Neural cell (in vitro differentiated cells): ENCODE measurements around the gene TULP4. TPM values are rescaled to one million over a fixed set of nuclear protein-coding genes. Genes with fewer than 3 reads are reported as not detected.

ENCODE experiments used
- H2AFZ ChIP-seq: fragments of 200-600, 300-800 bp; sonication (generic), shearing (Covaris generic); 2 replicates; pipeline ENCODE4 v1.6.0; 2014; ENCODE audit warnings: low read depth, mild to moderate bottlenecking, antibody characterized with exemption, low read length, moderate library complexity
- H3F3A ChIP-seq: fragments of 200-600 bp; shearing (Covaris generic); 2 replicates; pipeline ENCODE4 v1.6.1; 2016; ENCODE audit warnings: mild to moderate bottlenecking, moderate library complexity, mixed read lengths, antibody characterized with exemption, low read length; ENCODE audit not compliant: insufficient read depth, poor library complexity, severe bottlenecking
- H3K27ac ChIP-seq: fragments of 200-600, 300-800 bp; sonication (generic), shearing (Covaris generic); 2 replicates; pipeline ENCODE4 v1.5.1; 2014; ENCODE audit warnings: mild to moderate bottlenecking, low read length, moderate library complexity
- H3K27me3 ChIP-seq: fragments of 300-800, 200-600 bp; sonication (generic), shearing (Covaris generic); 2 replicates; pipeline ENCODE4 v1.6.0; 2014; ENCODE audit warnings: mild to moderate bottlenecking, low read depth, low read length, moderate library complexity; ENCODE audit not compliant: insufficient read depth
- H3K36me3 ChIP-seq: fragments of 300-800, 200-600 bp; sonication (generic), shearing (Covaris generic); 2 replicates; pipeline ENCODE4 v1.5.1; 2014; ENCODE audit warnings: mild to moderate bottlenecking, antibody characterized with exemption, low read length, moderate library complexity; ENCODE audit not compliant: insufficient read depth
- H3K4me2 ChIP-seq: fragments of 300-800, 200-600 bp; sonication (generic), shearing (Covaris generic); 2 replicates; pipeline ENCODE4 v1.6.0; 2014; ENCODE audit warnings: mild to moderate bottlenecking, low read length
- H3K4me3 ChIP-seq: fragments of 300-800, 200-600 bp; sonication (generic), shearing (Covaris generic); 2 replicates; pipeline ENCODE4 v1.5.1; 2014; ENCODE audit warnings: mild to moderate bottlenecking, low read length, moderate library complexity
- H3K79me2 ChIP-seq: fragments of 200-600 bp; shearing (Covaris generic); replicated peaks from 2 replicates; pipeline ENCODE4 v1.6.0; 2014; ENCODE audit warnings: mild to moderate bottlenecking, low read length, moderate library complexity; ENCODE audit not compliant: insufficient read depth
- H3K9ac ChIP-seq: fragments of 300-800, 200-600 bp; sonication (generic), shearing (Covaris generic); 2 replicates; pipeline ENCODE4 v1.6.1; 2016; ENCODE audit warnings: mild to moderate bottlenecking, low read length, mixed read lengths
- H3K9me2 ChIP-seq: fragments of 200-600 bp; shearing (Covaris generic); 2 replicates; pipeline ENCODE4 v1.6.1; 2016; ENCODE audit warnings: mild to moderate bottlenecking, low read length, mixed read lengths; ENCODE audit not compliant: insufficient read depth
- H3K9me3 ChIP-seq: fragments of 200-600, 300-800 bp; sonication (generic), shearing (Covaris generic); 2 replicates; pipeline ENCODE4 v1.6.1; 2016; ENCODE audit warnings: mild to moderate bottlenecking, mixed run types, low read length, moderate library complexity, mixed read lengths
- H4K20me1 ChIP-seq: fragments of 200-600 bp; shearing (Covaris generic); 2 replicates; pipeline ENCODE4 v1.6.1; 2016; ENCODE audit warnings: mild to moderate bottlenecking, mixed run types; ENCODE audit not compliant: insufficient read depth
- CTCF ChIP-seq: fragments of 450-650 bp; IDR thresholded peaks from 2 replicates; pipeline ENCODE4 v1.5.1; 2014; ENCODE audit warnings: antibody characterized with exemption, mild to moderate bottlenecking, moderate library complexity; ENCODE audit not compliant: poor library complexity, severe bottlenecking
- EP300 ChIP-seq: fragments of 450-650 bp; conservative IDR thresholded peaks from 2 replicates; pipeline ENCODE4 v1.6.1; 2014; ENCODE audit warnings: antibody characterized with exemption, mild to moderate bottlenecking, moderate library complexity; ENCODE audit not compliant: poor library complexity, severe bottlenecking
- EZH2 ChIP-seq: fragments of 200-600, 300-800 bp; shearing (Covaris generic), sonication (generic); IDR thresholded peaks from 2 replicates; pipeline ENCODE4 v1.6.1; 2014; ENCODE audit warnings: antibody characterized with exemption, low read length, borderline replicate concordance, mild to moderate bottlenecking; ENCODE audit not compliant: insufficient read depth, poor library complexity, severe bottlenecking
- MXI1 ChIP-seq: fragments of 450-650 bp; conservative IDR thresholded peaks from 2 replicates; pipeline ENCODE4 v1.6.1; 2014; ENCODE audit warnings: antibody characterized with exemption, mild to moderate bottlenecking; ENCODE audit not compliant: poor library complexity, severe bottlenecking
- POLR2AphosphoS5 ChIP-seq: IDR thresholded peaks from 2 replicates; pipeline ENCODE4 v1.6.1; 2012
- RAD21 ChIP-seq: fragments of 450-650 bp; conservative IDR thresholded peaks from 2 replicates; pipeline ENCODE4 v1.6.1; 2014; ENCODE audit warnings: antibody characterized with exemption, mild to moderate bottlenecking, moderate library complexity
- REST ChIP-seq: IDR thresholded peaks from 2 replicates; pipeline ENCODE4 v1.6.1; 2012; ENCODE audit warnings: borderline replicate concordance
- SMC3 ChIP-seq: fragments of 450-650 bp; conservative IDR thresholded peaks from 2 replicates; pipeline ENCODE4 v1.6.1; 2014; ENCODE audit warnings: antibody characterized with exemption, mild to moderate bottlenecking, moderate library complexity; ENCODE audit not compliant: poor library complexity
- TAF1 ChIP-seq: IDR thresholded peaks from 2 replicates; pipeline ENCODE4 v1.6.1; 2012; ENCODE audit warnings: low read depth
- polyA plus RNA-seq: library from polyadenylated mRNA; depleted of rRNA; stranded (reverse); fragments of >200 nt; gene quantifications from 2 replicates; pipeline ENCODE4 v1.2.3, GENCODE V29; 2014

Gene TULP4
- polyA plus RNA-seq, 1 donor from 2014 or later = 30.6 TPM

GRCh38 chr6:158376631-158377081, 64.4 kb downstream of the TULP4 start:
- TF ChIP-seq CTCF = no peak
- no peak for TF ChIP-seq TAF1
- no peak for TF ChIP-seq RAD21
- TF ChIP-seq EZH2 = no peak
- TF ChIP-seq EP300 = no peak
- no peak for TF ChIP-seq SMC3
- no peak for TF ChIP-seq REST
- no peak for TF ChIP-seq MXI1
- TF ChIP-seq POLR2AphosphoS5 = no peak
- Histone ChIP-seq H3K4me2 (no peak overlapping the region), H3K9me3 (no peaks in the 10 kb centered on the region), H3K27ac (no peak overlapping the region), H3K36me3 (no peaks in the 10 kb centered on the region), H3K9me2 (no peaks in the 10 kb centered on the region), H3K9ac (no peak overlapping the region), H2AFZ (no peak overlapping the region), H3K27me3 (no peaks in the 10 kb centered on the region), H3K79me2 (peaks cover 5% of the 10 kb centered on the region), H3K4me3 (no peak overlapping the region), H3F3A (no peaks in the 10 kb centered on the region), H4K20me1 (no peaks in the 10 kb centered on the region)

- H3F3A ChIP-seq = no peaks in the 10 kb centered on the region
- no peak overlapping the region for H3K9ac ChIP-seq
- peaks cover 13% of the 10 kb centered on the region for H3K79me2 ChIP-seq
- no peak overlapping the region for H3K4me3 ChIP-seq
- no peaks in the 10 kb centered on the region for H3K27me3 ChIP-seq
- H2AFZ ChIP-seq = no peak overlapping the region
- H3K36me3 ChIP-seq = no peaks in the 10 kb centered on the region
- no peaks in the 10 kb centered on the region for H3K9me2 ChIP-seq
- no peak overlapping the region for H3K27ac ChIP-seq
- H3K9me3 ChIP-seq = no peaks in the 10 kb centered on the region
- no peaks in the 10 kb centered on the region for H4K20me1 ChIP-seq
- TF ChIP-seq RAD21 = no peak
- no peak for TF ChIP-seq TAF1
- TF ChIP-seq POLR2AphosphoS5 = no peak
- TF ChIP-seq EZH2 = no peak
- no peak for TF ChIP-seq EP300
- TF ChIP-seq CTCF = no peak
- TF ChIP-seq MXI1 = no peak
- TF ChIP-seq SMC3 = no peak
- TF ChIP-seq REST = no peak
- H3K4me2 ChIP-seq = no peak overlapping the region
Measured at GRCh38 chr6:158377860-158378259, 65.6 kb downstream of the TULP4 start.
